ENCODE results near the gene ATG9B. TPM values are rescaled to one million over a fixed set of nuclear protein-coding genes. Genes with fewer than 3 reads are reported as not detected.

Gene ATG9B
- total and polyA plus RNA-seq, 2 of the 13 experiments (the other 11 are each of a cell fraction or from before 2014, with no cell fraction given) = 0.24 TPM; not detected in 1

DNA sequence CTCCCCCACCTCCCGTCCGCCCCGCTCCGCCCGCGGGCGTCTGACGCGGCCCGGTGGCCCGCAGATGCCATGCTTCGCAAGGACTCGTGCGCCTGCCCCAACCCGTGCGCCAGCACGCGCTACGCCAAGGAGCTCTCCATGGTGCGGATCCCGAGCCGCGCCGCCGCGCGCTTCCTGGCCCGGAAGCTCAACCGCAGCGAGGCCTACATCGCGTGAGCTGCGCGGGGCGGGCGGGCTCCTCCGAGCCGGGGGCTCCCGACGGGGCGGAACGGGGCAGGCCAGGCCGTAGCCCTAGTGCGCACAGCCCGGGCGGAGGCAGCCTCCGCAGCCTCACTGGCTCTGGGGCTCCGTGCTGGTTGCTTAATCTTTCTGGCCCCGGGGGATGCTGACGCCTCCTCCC lies 26.8 kb upstream of the ATG9B start:
- no peak overlapping the region for H3K4me2 ChIP-seq (ENCODE audit: low read depth, low read length)
- no peak overlapping the region for H2AFZ ChIP-seq (ENCODE audit: low read length)
- BruUV-seq (replicated peaks) = no TSS peak
- H3K79me2 ChIP-seq (ENCODE audit: insufficient read depth, low read length) = no peaks in the 10 kb centered on the region
- in situ Hi-C loops (cut with HindIII; ENCODE audit: extremely low pct_ligation_motif_present, low pct_unique_long_range_greater_than_20kb) (no loop called here), intact Hi-C loops (cut with micrococcal nuclease; ENCODE audit: unreplicated experiment) (no loop called here)
- 0 out of 5 replicates have a peak, but pooled peaks cover 0 to 2% of the 10 kb centered on the region in 2 experiments for H3K36me3 ChIP-seq (replicated peaks in 1 of 2; ENCODE audit: control insufficient read depth in 1 of 2, insufficient read depth in 2 of 2, low read length in 2 of 2)
- H3K4me1 ChIP-seq (ENCODE audit: insufficient read depth, low read length) = peaks cover 4% of the 10 kb centered on the region
- WGBS (ENCODE audit: low lambda C conversion rate) = 62% methylated on average over 8 of the region's 50 CpGs
- DNase-seq (ENCODE audit: low spot score) (no peak), ATAC-seq (peak; percentile 42), FAIRE-seq (no peak)
- ChIA-PET POLR2A (interaction anchor here (1.0 kb wide), 1 partner anchor 12 kb away, joined by 5 read pairs; no protein-coding TSS in a partner anchor), CTCF (ENCODE audit: low intra/inter-chr PET ratio, low total read pairs) (no interaction called here)
- no peak overlapping the region for H3K4me3 ChIP-seq (replicated peaks in 1 of 3; ENCODE audit: insufficient read depth in 1 of 3, low read depth in 2 of 3, low read length in 3 of 3)
- H3K9me3 ChIP-seq (ENCODE audit: low read length) = no peaks in the 10 kb centered on the region
- no peak overlapping the region for H3K9ac ChIP-seq (ENCODE audit: insufficient read depth, low read depth, low read length)
- H3K27ac ChIP-seq (ENCODE audit: extremely low read length, insufficient read depth, low read length) = no peak overlapping the region
- no peaks in the 10 kb centered on the region for H4K20me1 ChIP-seq (ENCODE audit: insufficient read depth, low read length)
- peaks cover 1 to 12% of the 10 kb centered on the region in 2 experiments; a peak in 3 of 5 replicates for H3K27me3 ChIP-seq (ENCODE audit: control insufficient read depth in 1 of 2, insufficient read depth in 2 of 2, low read length in 2 of 2)
- TF ChIP-seq ELF3 (CRISPR knock-in tag; IDR thresholded peaks at IDR 0.05) (no peak), POLR2AphosphoS2 (IDR thresholded peaks at IDR 0.05; ENCODE audit: low read depth, low read length) (no peak), BRCA1 (CRISPR knock-in tag; IDR thresholded peaks at IDR 0.05) (no peak), IRX3 (CRISPR knock-in tag; IDR thresholded peaks at IDR 0.05; ENCODE audit: borderline replicate concordance, low read depth) (no peak), CREM (IDR thresholded peaks at IDR 0.05) (no peak), CREM (CRISPR knock-in tag; IDR thresholded peaks at IDR 0.05) (no peak), CSRNP2 (CRISPR knock-in tag; conservative IDR thresholded peaks at IDR 0.05; ENCODE audit: low read depth) (no peak), PTBP1 (IDR thresholded peaks at IDR 0.05; ENCODE audit: low read depth, low read length, poor library complexity, severe bottlenecking) (no peak), TFDP2 (CRISPR knock-in tag; IDR thresholded peaks at IDR 0.05) (no peak), ZFY (CRISPR knock-in tag; IDR thresholded peaks at IDR 0.05) (no peak)
- TF ChIP-seq, protein P1, sequence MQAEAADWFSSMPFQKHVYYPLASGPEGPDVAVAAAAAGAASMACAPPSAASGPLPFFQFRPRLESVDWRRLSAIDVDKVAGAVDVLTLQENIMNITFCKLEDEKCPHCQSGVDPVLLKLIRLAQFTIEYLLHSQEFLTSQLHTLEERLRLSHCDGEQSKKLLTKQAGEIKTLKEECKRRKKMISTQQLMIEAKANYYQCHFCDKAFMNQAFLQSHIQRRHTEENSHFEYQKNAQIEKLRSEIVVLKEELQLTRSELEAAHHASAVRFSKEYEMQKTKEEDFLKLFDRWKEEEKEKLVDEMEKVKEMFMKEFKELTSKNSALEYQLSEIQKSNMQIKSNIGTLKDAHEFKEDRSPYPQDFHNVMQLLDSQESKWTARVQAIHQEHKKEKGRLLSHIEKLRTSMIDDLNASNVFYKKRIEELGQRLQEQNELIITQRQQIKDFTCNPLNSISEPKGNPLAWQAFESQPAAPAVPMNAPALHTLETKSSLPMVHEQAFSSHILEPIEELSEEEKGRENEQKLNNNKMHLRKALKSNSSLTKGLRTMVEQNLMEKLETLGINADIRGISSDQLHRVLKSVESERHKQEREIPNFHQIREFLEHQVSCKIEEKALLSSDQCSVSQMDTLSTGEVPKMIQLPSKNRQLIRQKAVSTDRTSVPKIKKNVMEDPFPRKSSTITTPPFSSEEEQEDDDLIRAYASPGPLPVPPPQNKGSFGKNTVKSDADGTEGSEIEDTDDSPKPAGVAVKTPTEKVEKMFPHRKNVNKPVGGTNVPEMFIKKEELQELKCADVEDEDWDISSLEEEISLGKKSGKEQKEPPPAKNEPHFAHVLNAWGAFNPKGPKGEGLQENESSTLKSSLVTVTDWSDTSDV (CRISPR knock-in tag; IDR thresholded peaks at IDR 0.05) = no peak
- TF ChIP-seq, protein P2, sequence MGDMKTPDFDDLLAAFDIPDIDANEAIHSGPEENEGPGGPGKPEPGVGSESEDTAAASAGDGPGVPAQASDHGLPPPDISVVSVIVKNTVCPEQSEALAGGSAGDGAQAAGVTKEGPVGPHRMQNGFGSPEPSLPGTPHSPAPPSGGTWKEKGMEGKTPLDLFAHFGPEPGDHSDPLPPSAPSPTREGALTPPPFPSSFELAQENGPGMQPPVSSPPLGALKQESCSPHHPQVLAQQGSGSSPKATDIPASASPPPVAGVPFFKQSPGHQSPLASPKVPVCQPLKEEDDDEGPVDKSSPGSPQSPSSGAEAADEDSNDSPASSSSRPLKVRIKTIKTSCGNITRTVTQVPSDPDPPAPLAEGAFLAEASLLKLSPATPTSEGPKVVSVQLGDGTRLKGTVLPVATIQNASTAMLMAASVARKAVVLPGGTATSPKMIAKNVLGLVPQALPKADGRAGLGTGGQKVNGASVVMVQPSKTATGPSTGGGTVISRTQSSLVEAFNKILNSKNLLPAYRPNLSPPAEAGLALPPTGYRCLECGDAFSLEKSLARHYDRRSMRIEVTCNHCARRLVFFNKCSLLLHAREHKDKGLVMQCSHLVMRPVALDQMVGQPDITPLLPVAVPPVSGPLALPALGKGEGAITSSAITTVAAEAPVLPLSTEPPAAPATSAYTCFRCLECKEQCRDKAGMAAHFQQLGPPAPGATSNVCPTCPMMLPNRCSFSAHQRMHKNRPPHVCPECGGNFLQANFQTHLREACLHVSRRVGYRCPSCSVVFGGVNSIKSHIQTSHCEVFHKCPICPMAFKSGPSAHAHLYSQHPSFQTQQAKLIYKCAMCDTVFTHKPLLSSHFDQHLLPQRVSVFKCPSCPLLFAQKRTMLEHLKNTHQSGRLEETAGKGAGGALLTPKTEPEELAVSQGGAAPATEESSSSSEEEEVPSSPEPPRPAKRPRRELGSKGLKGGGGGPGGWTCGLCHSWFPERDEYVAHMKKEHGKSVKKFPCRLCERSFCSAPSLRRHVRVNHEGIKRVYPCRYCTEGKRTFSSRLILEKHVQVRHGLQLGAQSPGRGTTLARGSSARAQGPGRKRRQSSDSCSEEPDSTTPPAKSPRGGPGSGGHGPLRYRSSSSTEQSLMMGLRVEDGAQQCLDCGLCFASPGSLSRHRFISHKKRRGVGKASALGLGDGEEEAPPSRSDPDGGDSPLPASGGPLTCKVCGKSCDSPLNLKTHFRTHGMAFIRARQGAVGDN (CRISPR knock-in tag; IDR thresholded peaks at IDR 0.05) = peak; percentile 54
